Endothelial cell of umbilical vein (primary cell): ENCODE measurements around the gene PHOX2A. TPM values are rescaled to one million over a fixed set of nuclear protein-coding genes. Genes with fewer than 3 reads are reported as not detected.

Experiments
- BruUV-seq: library from RNA; stranded (reverse); fragments of 400-500 nt; replicated peaks from 2 replicates; lab custom pipeline; 2021; lab: Mats Ljungman, UMichigan
- CTCF ChIA-PET: fragments of 300-600, 350-600 bp; sonication (Branson Sonifier 250); formaldehyde crosslinking; loops from one replicate; lab custom pipeline; 2021; ENCODE audit warnings: antibody characterized with exemption, inconsistent platforms; lab: Charles Lee
- POLR2A ChIA-PET: fragments of 300-600, 350-600 bp; sonication (Branson Sonifier 250); formaldehyde crosslinking; loops from one replicate; lab custom pipeline; 2021; ENCODE audit warnings: antibody characterized with exemption, inconsistent platforms; lab: Charles Lee
- DNase-seq: peaks from one replicate; pipeline ENCODE4 v3.0.0-alpha.2; 2011; ENCODE audit warnings: low read depth, low spot score
- FAIRE-seq: peaks from 2 replicates; lab custom pipeline; 2011; peaks lifted over from hg19 to GRCh38; lab: Jason Lieb, UNC
- H2AFZ ChIP-seq: 2 replicates; pipeline ENCODE4 v1.6.0; 2012; ENCODE audit warnings: low read depth, low read length, control low read depth, inconsistent platforms
- H3K27ac ChIP-seq: 2 replicates; pipeline ENCODE4 v1.5.1; 2011; ENCODE audit warnings: low read depth, mild to moderate bottlenecking, control low read depth, low read length, moderate library complexity; ENCODE audit not compliant: insufficient read depth
- H3K27me3 ChIP-seq, 2 experiments: 2 replicates each; pipeline versions ENCODE4 v1.6.0 to v1.6.1; 2011; ENCODE audit warnings: low read length in 2 of 2, mixed read lengths in 1 of 2; ENCODE audit not compliant: control insufficient read depth in 2 of 2, insufficient read depth in 2 of 2
- H3K36me3 ChIP-seq, 2 experiments: 2 replicates in 1 of 2; 3 replicates in 1 of 2; pipeline ENCODE4 v1.5.1; 2011; ENCODE audit warnings: low read length in 2 of 2, mild to moderate bottlenecking in 1 of 2, moderate library complexity in 1 of 2; ENCODE audit not compliant: control insufficient read depth in 2 of 2, insufficient read depth in 2 of 2; ENCODE audit errors: extremely low read depth in 1 of 2
- H3K4me1 ChIP-seq: 3 replicates; pipeline ENCODE4 v1.5.1; 2011; ENCODE audit warnings: mild to moderate bottlenecking, low read length; ENCODE audit not compliant: control insufficient read depth, insufficient read depth; ENCODE audit errors: extremely low read depth
- H3K4me2 ChIP-seq: 2 replicates; pipeline ENCODE4 v1.6.1; 2011; ENCODE audit warnings: low read length, control low read depth, mixed read lengths; ENCODE audit not compliant: insufficient read depth
- H3K4me3 ChIP-seq, 3 experiments: fragments of 200-600 bp in 1 of 3; sonication (generic), shearing (Covaris generic) in 1 of 3; replicated peaks in 1 of 3; 2 replicates each; pipeline ENCODE4 v1.5.1; 2011 to 2016; ENCODE audit warnings: control low read depth in 3 of 3, low read length in 3 of 3, mild to moderate bottlenecking in 2 of 3, inconsistent platforms in 1 of 3, low read depth in 1 of 3, moderate library complexity in 1 of 3; ENCODE audit not compliant: insufficient read depth in 1 of 3
- H3K79me2 ChIP-seq: 2 replicates; pipeline ENCODE4 v1.6.0; 2012; ENCODE audit warnings: low read length, inconsistent platforms; ENCODE audit not compliant: control insufficient read depth, insufficient read depth
- H3K9ac ChIP-seq: replicated peaks from 2 replicates; pipeline ENCODE3; 2011; ENCODE audit warnings: low read length, control low read depth; ENCODE audit not compliant: insufficient read depth; ENCODE audit errors: extremely low read depth
- H3K9me1 ChIP-seq: replicated peaks from 3 replicates; pipeline ENCODE4 v1.6.0; 2011; ENCODE audit warnings: mild to moderate bottlenecking, low read length; ENCODE audit not compliant: control insufficient read depth, insufficient read depth; ENCODE audit errors: extremely low read depth
- H3K9me3 ChIP-seq: replicated peaks from 2 replicates; pipeline ENCODE4 v1.5.1; 2012; ENCODE audit warnings: low read length, inconsistent platforms; ENCODE audit not compliant: control insufficient read depth, insufficient read depth
- H4K20me1 ChIP-seq: replicated peaks from 2 replicates; pipeline ENCODE3; 2011; ENCODE audit warnings: mild to moderate bottlenecking, low read length; ENCODE audit not compliant: control insufficient read depth, insufficient read depth; ENCODE audit errors: extremely low read depth
- EZH2 ChIP-seq: IDR thresholded peaks from 2 replicates; pipeline ENCODE4 v1.6.1; 2012; ENCODE audit warnings: borderline replicate concordance, low read depth, mild to moderate bottlenecking, moderate library complexity, low read length, inconsistent platforms; ENCODE audit not compliant: severe bottlenecking
- FOS ChIP-seq: IDR thresholded peaks from 2 replicates; pipeline ENCODE4 v1.6.1; 2011; ENCODE audit warnings: mild to moderate bottlenecking, low read length, moderate library complexity, borderline replicate concordance; ENCODE audit not compliant: insufficient read depth
- GATA2 ChIP-seq: IDR thresholded peaks from 2 replicates; pipeline ENCODE4 v1.7.0; 2011; ENCODE audit warnings: low read depth, mild to moderate bottlenecking, moderate library complexity, mixed read lengths, low read length; ENCODE audit not compliant: insufficient read length, insufficient read depth
- JUN ChIP-seq: IDR thresholded peaks from 2 replicates; pipeline ENCODE4 v1.6.1; 2011; ENCODE audit warnings: borderline replicate concordance, low read depth; ENCODE audit not compliant: insufficient read length, insufficient read depth
- MYC ChIP-seq: IDR thresholded peaks from one replicate; pipeline ENCODE4 v1.6.1; 2011; ENCODE audit warnings: mild to moderate bottlenecking, low read depth, low read length
- POLR2A ChIP-seq: IDR thresholded peaks from 2 replicates; pipeline ENCODE4 v1.6.1; 2012; ENCODE audit warnings: low read depth, mild to moderate bottlenecking, control low read depth, low read length
- POLR2AphosphoS5 ChIP-seq: IDR thresholded peaks from 2 replicates; pipeline ENCODE4 v1.6.1; 2012; ENCODE audit warnings: low read depth, mild to moderate bottlenecking, control low read depth, low read length, moderate library complexity; ENCODE audit not compliant: insufficient read depth
- dilution Hi-C: fragments of 300-500 bp; cut with MboI; formaldehyde crosslinking; loops from one replicate; pipeline ENCODE4 v1.15.0; 2019; ENCODE audit warnings: low sequenced_read_pairs; ENCODE audit not compliant: extremely low pct_ligation_motif_present
- intact Hi-C: fragments of 100-400 bp; cut with micrococcal nuclease; formaldehyde crosslinking; loops from one replicate; pipeline ENCODE4 v1.10.0; 2022
- polyA plus RNA-seq, 4 experiments: library from polyadenylated mRNA; depleted of rRNA in 3 of 4; stranded (reverse) in 3 of 4; unstranded in 1 of 4; fragments of >200 nt; gene quantifications; 2 replicates each; pipeline versions ENCODE4 v1.2.1 to v1.2.3, GENCODE V29; 2011 to 2012; ENCODE audit warnings: missing spikeins in 1 of 4
- total RNA-seq: library from RNA; stranded (reverse); gene quantifications from 2 replicates; pipeline ENCODE4 v1.2.3, GENCODE V29; 2021
- TF ChIP-seq, protein P1 (sequence below), 2 donors: IDR thresholded peaks; 1 replicate in 1 of 2; 2 replicates in 1 of 2; pipeline ENCODE4 v1.5.1; 2011; ENCODE audit warnings: low read length in 2 of 2, mild to moderate bottlenecking in 2 of 2, moderate library complexity in 2 of 2, control low read depth in 1 of 2, inconsistent platforms in 1 of 2, low read depth in 1 of 2; ENCODE audit not compliant: insufficient read depth in 1 of 2; ENCODE audit errors: extremely low read depth in 1 of 2
- TF ChIP-seq, protein P2 (sequence below): IDR thresholded peaks from 2 replicates; pipeline ENCODE4 v1.6.1; 2011; ENCODE audit not compliant: insufficient read depth, insufficient read length

PHOX2A gene
- total and polyA plus RNA-seq, 2 donors (not counting 3 experiments of a cell fraction or from before 2014, with no cell fraction given), result not detected

DNA sequence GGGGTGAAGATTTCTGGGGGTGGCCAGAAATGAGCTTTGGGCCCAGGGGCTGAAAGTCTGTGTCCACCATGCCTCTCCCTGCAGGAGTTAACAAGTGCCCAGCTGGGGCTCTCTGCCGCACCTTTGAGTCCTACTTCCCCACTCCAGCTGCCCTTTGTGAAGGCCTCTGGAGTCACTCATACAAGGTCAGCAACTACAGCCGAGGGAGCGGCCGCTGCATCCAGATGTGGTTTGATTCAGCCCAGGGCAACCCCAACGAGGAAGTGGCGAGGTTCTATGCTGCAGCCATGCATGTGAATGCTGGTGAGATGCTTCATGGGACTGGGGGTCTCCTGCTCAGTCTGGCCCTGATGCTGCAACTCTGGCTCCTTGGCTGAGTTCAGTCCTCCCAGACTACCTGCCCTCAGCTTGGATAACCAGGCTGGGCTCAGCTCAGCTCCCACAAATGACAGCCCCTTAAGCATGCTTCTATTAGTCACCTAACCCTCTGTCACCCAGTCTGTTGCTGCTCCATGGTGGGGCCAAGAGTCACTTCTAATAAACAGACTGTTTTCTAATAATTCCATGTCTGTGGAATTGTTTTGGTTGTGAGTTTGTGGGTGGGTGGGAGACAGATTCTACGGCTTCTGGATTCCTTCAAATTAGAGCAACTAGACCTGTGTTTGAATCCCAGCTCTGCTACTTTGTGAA is 22.4 kb downstream of the PHOX2A start:
- FAIRE-seq (no peak), DNase-seq (no peak)
- dilution Hi-C loops, result no loop called here
- Histone ChIP-seq H3K4me1 (peaks cover 9% of the 10 kb centered on the region), H3K79me2 (peaks cover 18% of the 10 kb centered on the region), H3K9me3 (no peaks in the 10 kb centered on the region), H3K4me3 (no peak overlapping the region), H4K20me1 (no peaks in the 10 kb centered on the region), H3K36me3 (no peaks in the 10 kb centered on the region), H3K9me1 (no peaks in the 10 kb centered on the region), H3K27ac (no peak overlapping the region), H3K9ac (no peak overlapping the region), H3K4me2 (no peak overlapping the region), H2AFZ (no peak overlapping the region), H3K27me3 (peaks cover 6 to 17% of the 10 kb centered on the region in 2 experiments)
- ChIA-PET POLR2A (no interaction called here), CTCF (interaction anchor here (1.4 to 3.2 kb wide), 4 partner anchors 17 to 357 kb away, joined by 3 to 15 read pairs (median 9); no protein-coding TSS in a partner anchor)
- TF ChIP-seq POLR2A (no peak), MYC (no peak), GATA2 (no peak), EZH2 (no peak), JUN (no peak), POLR2AphosphoS5 (no peak), FOS (no peak)
- TF ChIP-seq, protein P1, sequence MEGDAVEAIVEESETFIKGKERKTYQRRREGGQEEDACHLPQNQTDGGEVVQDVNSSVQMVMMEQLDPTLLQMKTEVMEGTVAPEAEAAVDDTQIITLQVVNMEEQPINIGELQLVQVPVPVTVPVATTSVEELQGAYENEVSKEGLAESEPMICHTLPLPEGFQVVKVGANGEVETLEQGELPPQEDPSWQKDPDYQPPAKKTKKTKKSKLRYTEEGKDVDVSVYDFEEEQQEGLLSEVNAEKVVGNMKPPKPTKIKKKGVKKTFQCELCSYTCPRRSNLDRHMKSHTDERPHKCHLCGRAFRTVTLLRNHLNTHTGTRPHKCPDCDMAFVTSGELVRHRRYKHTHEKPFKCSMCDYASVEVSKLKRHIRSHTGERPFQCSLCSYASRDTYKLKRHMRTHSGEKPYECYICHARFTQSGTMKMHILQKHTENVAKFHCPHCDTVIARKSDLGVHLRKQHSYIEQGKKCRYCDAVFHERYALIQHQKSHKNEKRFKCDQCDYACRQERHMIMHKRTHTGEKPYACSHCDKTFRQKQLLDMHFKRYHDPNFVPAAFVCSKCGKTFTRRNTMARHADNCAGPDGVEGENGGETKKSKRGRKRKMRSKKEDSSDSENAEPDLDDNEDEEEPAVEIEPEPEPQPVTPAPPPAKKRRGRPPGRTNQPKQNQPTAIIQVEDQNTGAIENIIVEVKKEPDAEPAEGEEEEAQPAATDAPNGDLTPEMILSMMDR (IDR thresholded peaks at IDR 0.05; ENCODE audit: extremely low read depth in 1 of 2, insufficient read depth in 1 of 2, low read depth in 1 of 2, low read length in 2 of 2), result no peak
- TF ChIP-seq, protein P2, sequence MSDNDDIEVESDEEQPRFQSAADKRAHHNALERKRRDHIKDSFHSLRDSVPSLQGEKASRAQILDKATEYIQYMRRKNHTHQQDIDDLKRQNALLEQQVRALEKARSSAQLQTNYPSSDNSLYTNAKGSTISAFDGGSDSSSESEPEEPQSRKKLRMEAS, result no peak
- no TSS peak for BruUV-seq
- intact Hi-C loops, result loop anchor here (2.0 kb wide), 1 partner anchor 17 kb away; no protein-coding TSS in a partner anchor
